Dendritic cell treated with granulocyte-macrophage colony-stimulating factor and Interleukin-4, amounts not matched to agents 40 ng/mL and 50 ng/mL, for 4 days (primary cell): ENCODE results near the gene ZNF850.

Source experiments
- H3K27ac Mint-ChIP-seq: one replicate; pipeline ENCODE4 v1.8.0; 2022; ENCODE audit warnings: mild to moderate bottlenecking, mixed read lengths
- H3K27me3 Mint-ChIP-seq: one replicate; pipeline ENCODE4 v1.8.0; 2022; ENCODE audit warnings: mild to moderate bottlenecking, mixed read lengths
- H3K36me3 Mint-ChIP-seq: one replicate; pipeline ENCODE4 v1.8.0; 2022; ENCODE audit warnings: low read depth, mixed read lengths
- H3K4me1 Mint-ChIP-seq: one replicate; pipeline ENCODE4 v1.8.0; 2022; ENCODE audit warnings: low read depth, mixed read lengths
- H3K4me3 Mint-ChIP-seq: one replicate; pipeline ENCODE4 v1.8.0; 2022; ENCODE audit warnings: mild to moderate bottlenecking, moderate library complexity, mixed read lengths
- H3K9me3 Mint-ChIP-seq: one replicate; pipeline ENCODE4 v1.8.0; 2022; ENCODE audit warnings: mixed read lengths
- intact Hi-C: fragments of 100-400 bp; cut with micrococcal nuclease; formaldehyde crosslinking; loops from one replicate; pipeline ENCODE4 v1.15.0; 2022

ZNF850 gene

GRCh38 chr19:36674201-36674600 is 98.4 kb downstream of the ZNF850 start:
- Mint-ChIP-seq H3K9me3 (peaks cover 70% of the 10 kb centered on the region), H3K4me1 (no peaks in the 10 kb centered on the region), H3K27ac (no peak overlapping the region), H3K36me3 (peaks cover 49% of the 10 kb centered on the region), H3K27me3 (no peaks in the 10 kb centered on the region), H3K4me3 (no peak overlapping the region)
- intact Hi-C loops, result no loop called here

GRCh38 chr19:36672368-36672767 is 100.2 kb downstream of the ZNF850 start:
- Mint-ChIP-seq H3K27ac (no peak overlapping the region), H3K27me3 (no peaks in the 10 kb centered on the region), H3K4me3 (no peak overlapping the region), H3K36me3 (peaks cover 43% of the 10 kb centered on the region), H3K4me1 (peaks cover 7% of the 10 kb centered on the region), H3K9me3 (peaks cover 65% of the 10 kb centered on the region)
- intact Hi-C loops, result no loop called here

GRCh38 chr19:36668646-36669045 is 104.0 kb downstream of the ZNF850 start:
- Mint-ChIP-seq H3K36me3 (peaks cover 73% of the 10 kb centered on the region), H3K4me3 (no peak overlapping the region), H3K9me3 (peaks cover 76% of the 10 kb centered on the region)

GRCh38 chr19:36665832-36666231 is 106.8 kb downstream of the ZNF850 start:
- Mint-ChIP-seq H3K4me1 (peaks cover 22% of the 10 kb centered on the region), H3K27ac (peak overlapping the region; percentile 97), H3K4me3 (peak overlapping the region; percentile 98), H3K9me3 (peaks cover 65% of the 10 kb centered on the region), H3K27me3 (no peaks in the 10 kb centered on the region), H3K36me3 (peaks cover 84% of the 10 kb centered on the region)
- intact Hi-C loops, result loop anchor here (1.0 to 5.0 kb wide), 4 partner anchors 21 to 801 kb away; partner anchors contain the start of genes ZNF529, ZNF567, ZNF569 and ZNF570

More at GRCh38 chr19:36668646-36669045, 104.0 kb downstream of the ZNF850 start:
- Mint-ChIP-seq H3K27ac (no peak overlapping the region), H3K4me1 (peaks cover 22% of the 10 kb centered on the region), H3K27me3 (no peaks in the 10 kb centered on the region)
- intact Hi-C loops, result loop anchor here (5.0 kb wide), 2 partner anchors 96 to 799 kb away; partner anchors contain the start of genes ZNF529, ZNF569 and ZNF570
